Measurements from ENCODE around the gene YIPF2. TPM values are rescaled to one million over a fixed set of nuclear protein-coding genes. Genes with fewer than 3 reads are reported as not detected.
"Not testable (repeated sequence)": the region's sequence is repeated elsewhere in the genome, so short reads cannot be mapped to it uniquely, and the experiment has no call there.

Gene YIPF2
- total RNA-seq, 2 donors from 2014 or later: 23.4 to 34.3 TPM

DNA sequence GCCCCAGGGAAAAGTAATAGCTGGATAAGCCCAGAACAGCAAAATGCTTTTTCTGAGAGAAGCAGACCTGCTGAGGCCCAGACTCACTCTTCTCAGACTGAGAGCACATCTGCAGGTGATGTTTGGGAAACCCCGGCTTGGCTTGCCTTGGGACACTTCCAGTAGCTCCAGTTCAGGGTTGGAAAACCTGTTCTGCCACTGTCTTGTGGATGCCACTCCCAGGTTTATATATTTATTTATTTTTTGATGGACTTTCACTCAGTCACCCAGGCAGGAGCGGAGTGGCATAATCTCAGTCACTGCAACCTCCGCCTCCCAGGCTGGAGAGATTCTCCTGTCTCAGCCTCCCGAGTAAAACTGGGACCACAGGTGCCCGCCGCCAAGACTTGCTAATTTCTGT, 24.4 kb upstream of the YIPF2 start:
- no peaks in the 10 kb centered on the region for H3K36me3 ChIP-seq
- no peak overlapping the region for H3K4me3 ChIP-seq
- no peaks in the 10 kb centered on the region for H3K27me3 ChIP-seq
- no peak overlapping the region for H3K27ac ChIP-seq
- DNase-seq (ENCODE audit: low spot score): no peak
- no peaks in the 10 kb centered on the region for H3K9me3 ChIP-seq
- no peaks in the 10 kb centered on the region for H3K4me1 ChIP-seq
- TF ChIP-seq, protein P1, sequence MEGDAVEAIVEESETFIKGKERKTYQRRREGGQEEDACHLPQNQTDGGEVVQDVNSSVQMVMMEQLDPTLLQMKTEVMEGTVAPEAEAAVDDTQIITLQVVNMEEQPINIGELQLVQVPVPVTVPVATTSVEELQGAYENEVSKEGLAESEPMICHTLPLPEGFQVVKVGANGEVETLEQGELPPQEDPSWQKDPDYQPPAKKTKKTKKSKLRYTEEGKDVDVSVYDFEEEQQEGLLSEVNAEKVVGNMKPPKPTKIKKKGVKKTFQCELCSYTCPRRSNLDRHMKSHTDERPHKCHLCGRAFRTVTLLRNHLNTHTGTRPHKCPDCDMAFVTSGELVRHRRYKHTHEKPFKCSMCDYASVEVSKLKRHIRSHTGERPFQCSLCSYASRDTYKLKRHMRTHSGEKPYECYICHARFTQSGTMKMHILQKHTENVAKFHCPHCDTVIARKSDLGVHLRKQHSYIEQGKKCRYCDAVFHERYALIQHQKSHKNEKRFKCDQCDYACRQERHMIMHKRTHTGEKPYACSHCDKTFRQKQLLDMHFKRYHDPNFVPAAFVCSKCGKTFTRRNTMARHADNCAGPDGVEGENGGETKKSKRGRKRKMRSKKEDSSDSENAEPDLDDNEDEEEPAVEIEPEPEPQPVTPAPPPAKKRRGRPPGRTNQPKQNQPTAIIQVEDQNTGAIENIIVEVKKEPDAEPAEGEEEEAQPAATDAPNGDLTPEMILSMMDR (IDR thresholded peaks at IDR 0.05): no peak

DNA sequence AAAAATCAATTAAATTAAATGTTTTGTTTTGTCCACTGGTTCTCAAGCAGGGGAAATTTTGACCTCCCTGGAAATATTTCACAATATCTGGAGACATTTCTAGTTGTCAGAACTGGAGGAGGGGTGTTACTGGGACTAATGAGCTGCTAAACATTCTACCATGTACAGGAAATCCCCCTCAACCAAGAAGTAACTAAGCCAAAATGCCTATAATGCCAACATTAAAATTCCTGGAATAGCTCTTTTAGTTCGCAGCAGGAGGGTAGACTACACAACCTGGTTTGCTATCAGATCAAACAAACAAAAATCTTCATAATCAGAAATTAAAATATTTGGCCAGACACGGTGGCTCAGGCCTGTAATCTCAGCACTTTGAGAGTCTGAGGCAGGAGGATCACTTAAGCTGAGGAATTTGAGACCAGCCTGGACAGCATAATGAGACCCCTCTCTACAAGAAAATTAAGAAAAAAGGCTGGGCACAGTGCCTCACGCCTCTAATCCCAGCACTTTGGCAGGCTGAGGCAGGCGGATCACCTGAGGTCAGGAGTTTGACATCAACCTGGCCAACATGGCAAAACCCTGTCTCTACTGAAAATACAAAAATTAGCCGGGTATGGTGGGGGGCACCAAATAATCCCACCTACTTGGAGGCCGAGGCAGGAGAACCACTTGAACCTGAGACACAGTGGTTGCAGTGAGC, 18.7 kb upstream of the YIPF2 start:
- no peak overlapping the region for H3K27ac ChIP-seq
- TF ChIP-seq, protein P1 (IDR thresholded peaks at IDR 0.05): no peak
- no peaks in the 10 kb centered on the region for H3K9me3 ChIP-seq
- no peak for DNase-seq (ENCODE audit: low spot score)
- no peaks in the 10 kb centered on the region for H3K36me3 ChIP-seq
- H3K27me3 ChIP-seq: no peaks in the 10 kb centered on the region
- no peak overlapping the region for H3K4me3 ChIP-seq
- peaks cover 0 to 3% of the 10 kb centered on the region in 2 donors for H3K4me1 ChIP-seq

DNA sequence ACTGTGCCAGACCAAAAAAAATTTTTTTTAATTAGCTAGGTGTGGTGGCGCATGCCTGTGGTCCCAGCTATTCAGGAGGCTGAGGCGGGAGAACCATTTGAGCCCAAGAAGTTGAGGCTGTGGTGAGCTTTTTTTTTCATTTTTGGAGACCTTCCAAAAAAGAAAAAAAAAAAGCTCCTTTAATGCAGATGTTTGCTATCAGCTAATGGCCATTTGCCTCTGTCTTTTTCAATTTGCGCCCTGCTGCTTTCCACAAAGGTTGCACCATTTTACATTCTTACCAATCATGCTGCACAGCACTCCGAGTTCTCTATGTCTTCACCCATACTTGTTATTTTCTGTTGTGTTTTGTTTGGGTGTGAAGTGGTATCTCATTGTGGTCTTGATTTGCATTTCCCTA, 16.8 kb upstream of the YIPF2 start:
- Histone ChIP-seq H3K27me3 (no peaks in the 10 kb centered on the region), H3K4me3 (no peak overlapping the region), H3K27ac (no peak overlapping the region), H3K9me3 (no peaks in the 10 kb centered on the region), H3K36me3 (no peaks in the 10 kb centered on the region), H3K4me1 (peaks cover 0 to 3% of the 10 kb centered on the region in 2 donors)
- DNase-seq (ENCODE audit: low spot score): no peak
- TF ChIP-seq, protein P1 (IDR thresholded peaks at IDR 0.05): no peak

DNA sequence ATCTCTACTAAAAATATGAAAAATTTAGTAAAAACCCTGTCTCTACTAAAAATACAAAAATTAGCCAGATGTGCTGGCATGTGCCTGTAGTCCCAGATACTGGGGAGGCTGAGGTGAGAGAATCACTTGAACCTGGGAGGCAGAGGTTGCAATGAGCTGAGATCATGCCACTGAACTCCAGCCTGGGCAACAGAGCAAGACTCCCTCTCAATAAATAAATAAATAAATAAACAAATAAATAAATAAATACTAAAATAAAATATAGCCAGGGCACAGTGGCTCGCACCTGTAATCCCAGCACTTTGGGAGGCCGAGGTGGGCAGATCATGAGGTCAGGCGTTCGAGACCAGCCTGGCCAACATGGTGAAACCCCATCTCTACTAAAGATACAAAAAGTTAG, 15.0 kb upstream of the YIPF2 start:
- H3K9me3 ChIP-seq; DNase-seq (ENCODE audit: low spot score); H3K4me1 ChIP-seq; H3K4me3 ChIP-seq; H3K36me3 ChIP-seq; H3K27ac ChIP-seq; H3K27me3 ChIP-seq: not testable (repeated sequence)

DNA sequence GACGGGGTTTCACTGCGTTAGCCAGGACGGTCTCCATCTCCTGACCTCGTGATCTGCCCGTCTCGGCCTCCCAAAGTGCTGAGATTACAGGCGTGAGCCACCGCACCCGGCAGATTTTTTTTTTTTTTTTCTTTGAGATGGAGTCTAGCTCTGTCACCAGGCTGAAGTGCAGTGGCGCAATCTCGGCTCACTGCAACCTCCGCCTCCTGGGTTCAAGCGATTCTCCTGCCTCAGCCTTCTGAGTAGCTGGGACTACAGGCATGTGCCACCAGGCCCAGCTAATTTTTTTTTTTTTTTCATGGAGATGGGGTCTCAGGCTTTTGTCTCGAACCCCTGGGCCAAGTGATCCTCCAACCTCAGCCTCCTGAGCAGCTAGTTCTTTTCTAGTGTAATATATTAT, 13.2 kb upstream of the YIPF2 start:
- not testable (repeated sequence) for H3K4me1 ChIP-seq; H3K27me3 ChIP-seq; H3K4me3 ChIP-seq; H3K36me3 ChIP-seq; DNase-seq (ENCODE audit: low spot score); H3K27ac ChIP-seq; H3K9me3 ChIP-seq

DNA sequence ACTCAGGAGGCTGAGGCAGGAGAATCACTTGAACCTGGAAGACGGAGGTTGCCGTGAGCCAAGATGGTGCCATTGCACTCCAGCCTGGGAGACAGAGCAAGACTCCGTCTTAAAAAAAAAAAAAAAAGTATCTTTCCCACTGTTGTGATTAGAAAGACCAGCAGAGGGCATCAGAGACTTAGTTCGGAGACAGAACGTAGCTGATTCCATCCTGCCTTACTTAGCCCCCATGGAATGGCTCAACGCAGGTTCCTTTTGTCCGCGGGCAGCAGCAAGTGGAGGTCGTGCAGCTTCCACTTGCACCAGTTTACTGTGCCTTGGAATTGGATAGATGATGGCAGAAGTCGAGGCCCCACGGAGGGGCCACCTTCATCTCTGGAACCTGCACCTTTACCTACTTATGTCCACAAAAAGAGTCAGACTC, 8.2 kb upstream of the YIPF2 start:
- TF ChIP-seq, protein P1 (IDR thresholded peaks at IDR 0.05): peak; percentile 52 to 69
- Histone ChIP-seq H3K27me3 (no peaks in the 10 kb centered on the region), H3K36me3 (no peaks in the 10 kb centered on the region), H3K4me3 (no peak overlapping the region), H3K9me3 (no peaks in the 10 kb centered on the region), H3K27ac (no peak overlapping the region), H3K4me1 (peaks cover 0 to 6% of the 10 kb centered on the region in 2 donors)
- DNase-seq (ENCODE audit: low spot score): no peak

Data from right atrium auricular region (tissue), 2 donors.